Keratinocyte (primary cell): Measurements from ENCODE around the gene GLDC. TPM values are rescaled to one million over a fixed set of nuclear protein-coding genes. Genes with fewer than 3 reads are reported as not detected.

ENCODE experiments used
- DNase-seq: peaks from one replicate; pipeline ENCODE4 v3.0.0-alpha.2; 2011; ENCODE audit warnings: low read depth, missing footprints, low spot score
- FAIRE-seq: peaks from 2 replicates; lab custom pipeline; 2011; peaks lifted over from hg19 to GRCh38; lab: Jason Lieb, UNC
- H2AFZ ChIP-seq: 2 replicates; pipeline ENCODE4 v1.6.0; 2012; ENCODE audit warnings: low read length, control low read depth, inconsistent platforms; ENCODE audit not compliant: control insufficient read depth
- H3K27ac ChIP-seq: 2 replicates; pipeline ENCODE4 v1.5.1; 2011; ENCODE audit warnings: low read length; ENCODE audit not compliant: control insufficient read depth, insufficient read depth
- H3K27me3 ChIP-seq: 3 replicates; pipeline ENCODE4 v1.6.0; 2011; ENCODE audit warnings: low read length; ENCODE audit not compliant: control insufficient read depth, insufficient read depth; ENCODE audit errors: extremely low read depth
- H3K36me3 ChIP-seq, 2 experiments: 2 replicates in 1 of 2; 3 replicates in 1 of 2; pipeline ENCODE4 v1.5.1; 2011; ENCODE audit warnings: low read length in 2 of 2, mild to moderate bottlenecking in 1 of 2; ENCODE audit not compliant: control insufficient read depth in 2 of 2, insufficient read depth in 2 of 2; ENCODE audit errors: extremely low read depth in 1 of 2
- H3K4me1 ChIP-seq: 3 replicates; pipeline ENCODE4 v1.5.1; 2011; ENCODE audit warnings: low read length; ENCODE audit not compliant: control insufficient read depth, insufficient read depth; ENCODE audit errors: extremely low read depth
- H3K4me2 ChIP-seq: 3 replicates; pipeline ENCODE4 v1.6.0; 2011; ENCODE audit warnings: low read depth, low read length; ENCODE audit not compliant: control insufficient read depth, insufficient read depth; ENCODE audit errors: extremely low read depth
- H3K4me3 ChIP-seq, 3 experiments: fragments of 200-600 bp in 1 of 3; sonication (generic) in 1 of 3; 2 replicates in 2 of 3; 3 replicates in 1 of 3; pipeline ENCODE4 v1.5.1; 2011 to 2016; ENCODE audit warnings: low read length in 3 of 3, mild to moderate bottlenecking in 3 of 3, control low read depth in 2 of 3, inconsistent platforms in 1 of 3, low read depth in 1 of 3, mixed read lengths in 1 of 3, mixed run types in 1 of 3, moderate library complexity in 1 of 3; ENCODE audit not compliant: control insufficient read depth in 2 of 3, insufficient read depth in 2 of 3; ENCODE audit errors: extremely low read depth in 1 of 3
- H3K79me2 ChIP-seq: 2 replicates; pipeline ENCODE4 v1.6.0; 2012; ENCODE audit warnings: low read length; ENCODE audit not compliant: control insufficient read depth, insufficient read depth
- H3K9ac ChIP-seq: 3 replicates; pipeline ENCODE4 v1.6.0; 2011; ENCODE audit warnings: low read length; ENCODE audit not compliant: control insufficient read depth, insufficient read depth; ENCODE audit errors: extremely low read depth
- H3K9me1 ChIP-seq: 3 replicates; pipeline ENCODE4 v1.6.0; 2011; ENCODE audit warnings: low read length; ENCODE audit not compliant: control insufficient read depth, insufficient read depth; ENCODE audit errors: extremely low read depth
- H3K9me3 ChIP-seq: 2 replicates; pipeline ENCODE4 v1.5.1; 2012; ENCODE audit warnings: low read depth, low read length; ENCODE audit not compliant: control insufficient read depth
- H4K20me1 ChIP-seq: 3 replicates; pipeline ENCODE4 v1.6.0; 2011; ENCODE audit warnings: low read length; ENCODE audit not compliant: control insufficient read depth, insufficient read depth; ENCODE audit errors: extremely low read depth
- EZH2 ChIP-seq: IDR thresholded peaks from one replicate; pipeline ENCODE4 v1.6.1; 2012; ENCODE audit warnings: inconsistent platforms, mild to moderate bottlenecking, low read length, moderate library complexity
- dilution Hi-C: fragments of 300-500 bp; cut with MboI; formaldehyde crosslinking; loops from one replicate; pipeline ENCODE4 v1.7.0; 2020; ENCODE audit warnings: low sequenced_read_pairs; ENCODE audit not compliant: extremely low pct_ligation_motif_present
- polyA plus RNA-seq, 5 experiments: library from polyadenylated mRNA; depleted of rRNA in 3 of 5; stranded (reverse) in 3 of 5; stranded (forward) in 1 of 5; unstranded in 1 of 5; fragments of >200 nt; gene quantifications; 1 replicate in 1 of 5; 2 replicates in 3 of 5; 3 replicates in 1 of 5; pipeline versions ENCODE4 v1.2.1 to v1.2.3, GENCODE V29; 2011 to 2012; ENCODE audit warnings: missing spikeins in 2 of 5, low read depth in 1 of 5, low replicate concordance in 1 of 5
- TF ChIP-seq, protein P1 (sequence below), 3 experiments: IDR thresholded peaks in 1 of 3; conservative IDR thresholded peaks in 1 of 3; optimal IDR thresholded peaks in 1 of 3; 2 replicates in 2 of 3; 3 replicates in 1 of 3; pipeline versions ENCODE3 to v1.5.1; 2011; ENCODE audit warnings: low read length in 3 of 3, mild to moderate bottlenecking in 3 of 3, moderate library complexity in 2 of 3, control low read depth in 1 of 3, inconsistent platforms in 1 of 3; ENCODE audit not compliant: insufficient read depth in 2 of 3; ENCODE audit errors: extremely low read depth in 1 of 3

GLDC gene
- polyA plus RNA-seq, 1 donor (not counting 4 experiments of a cell fraction or from before 2014, with no cell fraction given) = 0.69 TPM

DNA sequence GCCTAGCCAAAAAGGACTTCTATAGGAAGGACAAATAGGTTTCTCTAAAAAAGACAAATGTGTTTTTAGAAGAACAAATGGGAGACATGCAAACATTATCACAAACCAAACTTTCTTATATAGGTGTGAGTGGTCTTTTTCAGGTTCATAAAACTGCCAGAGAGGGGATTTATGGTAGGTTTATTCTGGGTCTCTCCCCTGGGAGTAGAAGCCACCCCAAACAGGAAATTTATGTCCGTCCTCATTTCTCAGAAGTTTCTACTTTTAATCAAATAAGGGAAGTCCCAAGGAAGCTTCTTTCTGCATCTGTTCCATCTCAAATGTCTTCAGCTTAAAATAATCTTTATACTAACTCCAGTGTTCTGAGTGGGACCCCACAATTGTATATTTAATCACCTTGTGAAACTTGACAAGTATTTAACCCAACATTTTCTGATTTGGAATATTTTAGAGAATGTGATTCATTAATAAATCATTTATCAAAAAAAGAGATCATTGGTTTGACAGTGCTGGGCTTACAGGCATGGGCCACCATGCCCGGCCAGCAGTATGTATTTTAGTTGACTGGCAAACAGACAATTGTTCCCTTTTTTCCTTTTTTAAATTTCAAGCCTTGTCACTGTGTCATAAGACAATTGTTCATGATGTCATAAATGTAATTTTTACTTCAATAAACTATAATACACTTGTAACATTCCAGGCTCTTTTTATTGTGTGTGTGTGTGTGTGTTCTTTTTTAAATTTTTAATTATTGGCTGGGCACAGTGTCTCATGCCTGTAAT, 44.6 kb upstream of the GLDC start:
- no peaks in the 10 kb centered on the region for H3K4me1 ChIP-seq
- no peak overlapping the region for H3K4me3 ChIP-seq
- H3K27me3 ChIP-seq = no peaks in the 10 kb centered on the region
- DNase-seq (no peak), FAIRE-seq (no peak)
- no peaks in the 10 kb centered on the region for H4K20me1 ChIP-seq
- no peak overlapping the region for H3K9ac ChIP-seq
- H3K4me2 ChIP-seq = no peak overlapping the region
- H3K9me1 ChIP-seq = no peaks in the 10 kb centered on the region
- H3K79me2 ChIP-seq = no peaks in the 10 kb centered on the region
- no peak overlapping the region for H2AFZ ChIP-seq
- TF ChIP-seq, protein P1, sequence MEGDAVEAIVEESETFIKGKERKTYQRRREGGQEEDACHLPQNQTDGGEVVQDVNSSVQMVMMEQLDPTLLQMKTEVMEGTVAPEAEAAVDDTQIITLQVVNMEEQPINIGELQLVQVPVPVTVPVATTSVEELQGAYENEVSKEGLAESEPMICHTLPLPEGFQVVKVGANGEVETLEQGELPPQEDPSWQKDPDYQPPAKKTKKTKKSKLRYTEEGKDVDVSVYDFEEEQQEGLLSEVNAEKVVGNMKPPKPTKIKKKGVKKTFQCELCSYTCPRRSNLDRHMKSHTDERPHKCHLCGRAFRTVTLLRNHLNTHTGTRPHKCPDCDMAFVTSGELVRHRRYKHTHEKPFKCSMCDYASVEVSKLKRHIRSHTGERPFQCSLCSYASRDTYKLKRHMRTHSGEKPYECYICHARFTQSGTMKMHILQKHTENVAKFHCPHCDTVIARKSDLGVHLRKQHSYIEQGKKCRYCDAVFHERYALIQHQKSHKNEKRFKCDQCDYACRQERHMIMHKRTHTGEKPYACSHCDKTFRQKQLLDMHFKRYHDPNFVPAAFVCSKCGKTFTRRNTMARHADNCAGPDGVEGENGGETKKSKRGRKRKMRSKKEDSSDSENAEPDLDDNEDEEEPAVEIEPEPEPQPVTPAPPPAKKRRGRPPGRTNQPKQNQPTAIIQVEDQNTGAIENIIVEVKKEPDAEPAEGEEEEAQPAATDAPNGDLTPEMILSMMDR (optimal IDR thresholded peaks at IDR 0.05 in 1 of 3, IDR thresholded peaks at IDR 0.05 in 1 of 3, conservative IDR thresholded peaks at IDR 0.05 in 1 of 3; ENCODE audit: extremely low read depth in 1 of 3, insufficient read depth in 2 of 3, low read length in 3 of 3) = no peak
- TF ChIP-seq EZH2 = no peak
- no peaks in the 10 kb centered on the region for H3K36me3 ChIP-seq
- H3K27ac ChIP-seq = no peak overlapping the region
- H3K9me3 ChIP-seq = no peaks in the 10 kb centered on the region
- dilution Hi-C loops = no loop called here

DNA sequence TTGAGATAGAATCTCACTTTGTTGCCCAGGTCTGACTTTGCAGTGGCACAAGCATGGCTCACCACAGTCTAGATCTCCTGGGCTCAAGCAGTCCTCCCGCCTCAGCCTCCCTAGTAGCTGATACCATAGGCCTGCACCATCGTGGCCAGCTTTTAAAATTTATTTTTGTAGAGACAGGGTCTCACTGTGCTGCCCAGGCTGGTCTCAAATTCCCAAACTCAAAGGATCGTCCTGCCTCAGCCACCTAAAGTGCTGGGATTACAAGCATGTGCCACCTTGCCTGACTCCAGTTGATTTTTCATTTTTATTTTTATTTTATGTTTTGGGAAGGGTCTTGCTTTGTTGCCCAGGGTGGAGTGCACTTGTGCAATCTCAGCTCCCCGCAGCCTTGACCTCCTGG, 41.7 kb upstream of the GLDC start:
- Histone ChIP-seq H3K4me1 (peaks cover 6% of the 10 kb centered on the region), H3K4me3 (no peak overlapping the region), H3K9me3 (no peaks in the 10 kb centered on the region), H3K9me1 (no peaks in the 10 kb centered on the region), H3K27me3 (no peaks in the 10 kb centered on the region), H2AFZ (no peak overlapping the region), H3K36me3 (peaks cover 3 to 7% of the 10 kb centered on the region in 2 experiments), H3K4me2 (no peak overlapping the region), H3K9ac (no peak overlapping the region), H3K79me2 (peaks cover 18% of the 10 kb centered on the region), H4K20me1 (no peaks in the 10 kb centered on the region), H3K27ac (no peak overlapping the region)
- dilution Hi-C loops = no loop called here
- FAIRE-seq (no peak), DNase-seq (no peak)
- TF ChIP-seq, protein P1 (optimal IDR thresholded peaks at IDR 0.05 in 1 of 3, IDR thresholded peaks at IDR 0.05 in 1 of 3, conservative IDR thresholded peaks at IDR 0.05 in 1 of 3; ENCODE audit: extremely low read depth in 1 of 3, insufficient read depth in 2 of 3, low read length in 3 of 3) = no peak
